GM12864 (cell line): ENCODE data around the gene TXNDC5.
A peak's percentile ranks its signal among the peaks of the same experiment; 100 is the strongest.
"Not testable (repeated sequence)": the region's sequence is repeated elsewhere in the genome, so short reads cannot be mapped to it uniquely, and the experiment has no call there.

Experiments used
- DNase-seq: peaks from one replicate; pipeline ENCODE4 v3.0.0-alpha.2; 2011; ENCODE audit warnings: low read depth
- H3K4me3 ChIP-seq: 2 replicates; pipeline ENCODE4 v1.5.1; 2011; ENCODE audit warnings: mild to moderate bottlenecking, low read depth, low read length, control low read depth
- CTCF ChIP-seq: IDR thresholded peaks from 2 replicates; pipeline ENCODE4 v1.5.1; 2011; ENCODE audit warnings: low read depth, mild to moderate bottlenecking, moderate library complexity, low read length, control low read depth, inconsistent platforms; ENCODE audit errors: missing control alignments

TXNDC5 gene

DNA sequence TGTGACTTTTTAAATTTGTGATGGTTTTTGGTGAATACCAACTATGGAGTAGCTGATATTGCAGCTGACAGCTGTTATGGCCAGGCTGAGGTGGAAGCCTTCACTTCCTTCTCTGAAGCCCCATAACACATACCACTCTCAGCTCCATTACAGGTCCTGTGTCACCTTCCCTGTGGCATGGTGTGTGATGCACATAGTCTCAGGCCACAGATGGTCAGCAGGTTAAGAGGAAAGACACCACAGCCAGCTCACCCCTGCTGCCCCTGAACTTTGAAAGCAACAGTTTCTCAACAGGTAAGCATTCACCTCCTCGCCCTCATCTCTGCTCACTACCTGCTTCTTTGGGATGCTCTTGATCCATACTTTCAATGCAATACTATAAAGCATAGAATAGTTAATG is 7.7 kb downstream of the TXNDC5 start:
- no peak overlapping the region for H3K4me3 ChIP-seq
- DNase-seq, result no peak
- TF ChIP-seq CTCF, result no peak

DNA sequence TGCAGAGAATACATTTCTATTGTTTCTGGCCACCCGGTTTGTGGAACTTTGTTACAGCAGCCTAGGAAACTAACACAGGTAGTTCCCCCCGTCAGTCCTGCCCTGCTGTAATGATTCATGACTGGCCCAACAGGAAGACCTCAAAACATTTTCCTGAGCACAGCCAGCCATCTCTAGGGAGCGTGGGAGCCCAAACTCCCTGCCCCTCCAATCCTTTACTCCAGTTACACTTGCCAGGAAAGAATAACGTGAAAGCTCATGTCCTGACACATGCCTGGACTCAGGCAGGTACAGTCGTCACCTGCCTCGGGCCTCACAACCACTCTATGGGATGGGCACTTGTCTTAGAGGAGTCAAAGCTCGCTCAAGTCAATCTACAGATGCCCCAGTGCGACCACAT is 8.4 kb downstream of the TXNDC5 start:
- no peak overlapping the region for H3K4me3 ChIP-seq
- no peak for DNase-seq
- TF ChIP-seq CTCF, result no peak

GRCh38 chr6:7901780-7902179 is 8.8 kb downstream of the TXNDC5 start:
- DNase-seq, result no peak
- no peak for TF ChIP-seq CTCF
- no peak overlapping the region for H3K4me3 ChIP-seq

GRCh38 chr6:7901056-7901455 is 9.5 kb downstream of the TXNDC5 start:
- DNase-seq, result no peak
- no peak for TF ChIP-seq CTCF
- no peak overlapping the region for H3K4me3 ChIP-seq

GRCh38 chr6:7900621-7901020 is 10.0 kb downstream of the TXNDC5 start:
- no peak overlapping the region for H3K4me3 ChIP-seq
- DNase-seq, result no peak
- no peak for TF ChIP-seq CTCF

DNA sequence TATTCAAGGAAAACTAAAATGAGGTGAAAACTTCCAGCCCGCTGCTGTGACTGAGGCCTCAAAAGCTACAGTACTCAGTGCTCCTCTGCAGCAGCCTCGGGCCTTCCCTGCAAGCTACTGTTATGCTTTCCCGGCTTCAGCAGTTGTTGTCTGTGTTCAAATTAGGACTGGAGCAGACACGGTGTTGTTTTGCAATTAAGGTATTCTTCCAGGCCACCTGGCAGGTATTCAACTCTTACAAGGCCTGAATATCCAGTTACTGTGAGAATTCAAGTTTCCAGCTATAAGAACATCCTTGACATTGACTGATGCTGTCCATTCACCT is 10.7 kb downstream of the TXNDC5 start:
- H3K4me3 ChIP-seq, result no peak overlapping the region
- TF ChIP-seq CTCF, result no peak
- DNase-seq, result no peak

DNA sequence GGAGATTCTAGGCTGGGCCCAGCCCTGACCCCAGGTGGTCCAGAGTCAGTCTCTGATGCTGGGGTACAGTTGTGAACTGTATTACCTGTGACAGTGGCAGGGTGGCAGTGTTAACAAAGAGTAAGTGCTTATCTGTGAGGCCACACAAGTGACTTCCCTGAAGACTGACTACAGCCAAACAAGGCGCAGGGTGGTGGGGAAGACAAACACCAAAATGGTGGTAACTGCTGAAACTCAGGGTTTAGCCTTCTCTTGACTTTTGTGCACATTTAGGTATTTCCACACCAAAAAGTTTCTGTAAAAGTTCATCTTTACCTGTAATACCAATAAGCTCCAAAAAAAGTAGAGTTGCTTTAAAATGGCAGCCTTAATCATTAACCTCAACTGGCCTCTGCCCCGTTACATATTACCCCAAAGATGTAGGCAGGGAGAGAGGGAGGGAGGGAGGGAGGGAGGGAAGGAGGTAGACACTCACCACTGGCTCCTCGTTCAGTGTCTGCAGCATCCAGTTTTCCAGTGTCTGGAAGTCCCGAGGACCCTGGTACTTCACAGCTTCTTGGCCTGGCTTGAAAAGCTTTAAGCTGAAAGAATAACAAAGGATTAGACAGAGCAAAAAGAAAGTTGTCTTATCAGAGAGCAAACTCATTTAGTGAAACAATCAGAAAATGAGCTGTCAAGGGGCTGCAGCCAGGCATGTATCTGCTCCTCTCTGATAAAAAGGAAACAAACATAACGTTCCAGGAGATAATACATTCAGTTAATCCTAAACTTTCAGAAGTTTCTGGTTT is 11.3 kb downstream of the TXNDC5 start:
- no peak overlapping the region for H3K4me3 ChIP-seq
- peak; percentile 42 for TF ChIP-seq CTCF
- DNase-seq, result no peak

DNA sequence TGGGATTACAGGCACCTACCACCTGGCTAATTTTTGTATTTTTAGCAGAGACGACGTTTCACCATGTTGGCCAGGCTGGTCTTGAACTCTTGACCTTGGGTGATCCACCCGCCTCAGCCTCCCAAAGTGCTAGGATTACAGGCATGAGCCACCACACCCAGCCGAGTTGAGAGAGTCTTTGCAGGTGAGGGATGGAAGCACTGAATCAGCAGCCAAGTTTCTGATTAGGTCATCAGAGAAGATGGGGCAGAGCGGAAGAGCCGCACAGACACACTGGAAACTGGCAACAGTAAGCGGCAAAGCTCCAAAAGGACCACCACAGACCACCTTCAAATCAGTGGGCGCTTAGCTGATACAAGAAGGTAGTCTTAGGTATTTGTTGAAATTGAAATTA is 12.4 kb downstream of the TXNDC5 start:
- not testable (repeated sequence) for DNase-seq, H3K4me3 ChIP-seq
